HG03039 (cell line): ENCODE measurements around the gene R3HDML.

Experiments
- ATAC-seq: cut with Tn5 transposase; IDR thresholded peaks from one replicate; pipeline ENCODE4 v1.9.1; 2021; ENCODE audit warnings: mild to moderate bottlenecking, moderate library complexity; ENCODE audit not compliant: unreplicated experiment

R3HDML gene

DNA sequence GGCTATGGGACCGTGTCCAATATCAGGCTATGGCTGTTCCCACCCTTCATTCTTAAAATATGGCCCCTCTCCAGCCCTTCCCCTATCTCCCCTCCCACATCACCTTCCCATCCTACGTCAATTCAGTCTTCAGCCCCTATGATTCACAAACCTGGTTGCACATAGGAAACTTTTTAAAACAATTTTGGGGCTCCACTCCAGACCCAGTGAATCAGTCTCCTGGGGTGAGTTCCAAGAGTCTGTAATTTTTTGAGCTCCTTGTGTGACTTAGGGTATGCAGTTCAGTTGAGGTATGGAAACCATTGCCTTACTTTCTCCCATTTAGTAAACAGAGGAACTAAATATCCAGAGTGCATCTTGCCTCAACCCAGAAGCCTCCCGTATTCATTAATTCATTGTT lies 24.2 kb downstream of the R3HDML start:
- ATAC-seq: no peak

DNA sequence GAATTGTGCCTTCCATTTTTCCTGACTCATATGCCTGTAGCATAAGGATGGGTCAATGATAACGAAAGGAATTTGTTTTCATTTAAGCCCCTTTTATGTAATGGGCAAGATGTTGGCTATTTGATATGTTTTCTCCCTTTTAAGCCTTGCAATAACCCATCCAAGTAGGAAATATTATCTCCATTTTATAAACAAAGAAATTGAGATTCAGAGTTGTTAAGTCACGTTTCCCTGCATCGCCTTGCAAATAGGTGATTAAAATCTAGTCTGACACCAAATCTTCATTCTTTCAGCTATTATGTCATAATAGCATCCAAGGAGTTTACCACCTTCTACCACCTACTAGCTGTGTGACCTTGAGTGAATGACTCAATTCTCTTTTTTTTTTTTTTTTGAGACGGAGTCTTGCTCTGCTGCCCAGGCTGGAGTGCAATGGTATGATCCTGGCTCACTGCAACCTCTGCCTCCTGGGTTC lies 25.7 kb downstream of the R3HDML start:
- no peak for ATAC-seq

DNA sequence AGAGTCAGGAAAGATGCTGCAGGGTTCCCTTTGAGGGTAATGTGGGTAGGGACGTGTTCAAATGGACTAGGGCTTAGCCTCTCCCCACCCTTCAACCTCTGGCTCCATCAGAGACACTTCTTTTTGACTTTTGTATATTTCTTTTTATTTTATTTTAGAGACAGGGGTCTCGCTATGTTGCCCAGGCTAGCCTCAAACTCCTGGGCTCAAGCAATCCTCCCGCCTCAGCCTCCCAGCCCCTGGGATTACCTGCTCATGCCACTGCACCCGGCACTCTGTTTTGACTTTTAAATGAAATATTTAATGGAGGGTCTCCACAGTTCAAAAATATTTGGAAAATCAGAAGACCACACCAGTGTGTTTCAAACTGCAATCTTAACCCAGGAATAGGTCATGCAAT lies 27.2 kb downstream of the R3HDML start:
- no peak for ATAC-seq

DNA sequence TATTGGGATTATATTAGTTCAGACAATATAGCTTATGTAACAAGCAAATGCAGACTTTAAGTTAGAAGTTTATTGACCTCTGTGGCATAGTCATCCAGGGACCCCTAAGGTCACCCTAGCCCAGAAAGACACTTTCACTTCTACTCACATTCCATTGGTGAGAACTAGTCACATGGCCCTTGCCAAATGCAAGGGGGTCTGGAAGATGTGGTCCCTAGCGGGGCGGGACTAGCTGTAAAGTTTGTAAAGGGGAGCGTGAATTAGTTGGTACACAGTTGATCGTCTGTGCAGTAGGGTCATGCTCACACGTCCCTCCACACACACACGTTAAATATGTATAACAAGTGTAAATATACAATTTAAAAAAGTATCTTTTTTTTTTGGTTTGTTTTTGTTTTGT lies 27.9 kb downstream of the R3HDML start:
- ATAC-seq: no peak

DNA sequence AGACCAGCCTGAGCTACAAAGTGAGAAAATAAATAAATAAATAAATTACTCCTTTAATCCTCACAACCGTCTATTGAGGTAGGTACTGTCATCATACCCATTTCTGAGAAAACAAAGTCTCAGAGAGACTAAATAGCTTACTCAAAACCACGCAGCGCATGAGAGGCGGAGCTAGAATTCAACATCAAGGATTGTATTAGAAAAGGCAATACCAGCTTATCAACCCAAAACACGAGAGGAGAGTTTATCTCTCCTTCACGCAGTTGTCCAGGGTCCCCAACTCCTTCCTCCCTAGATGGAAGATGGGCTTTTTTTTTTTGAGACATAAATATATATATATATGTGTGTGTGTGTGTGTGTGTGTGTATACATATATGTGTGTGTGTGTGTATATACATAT lies 30.9 kb downstream of the R3HDML start:
- ATAC-seq: no peak

DNA sequence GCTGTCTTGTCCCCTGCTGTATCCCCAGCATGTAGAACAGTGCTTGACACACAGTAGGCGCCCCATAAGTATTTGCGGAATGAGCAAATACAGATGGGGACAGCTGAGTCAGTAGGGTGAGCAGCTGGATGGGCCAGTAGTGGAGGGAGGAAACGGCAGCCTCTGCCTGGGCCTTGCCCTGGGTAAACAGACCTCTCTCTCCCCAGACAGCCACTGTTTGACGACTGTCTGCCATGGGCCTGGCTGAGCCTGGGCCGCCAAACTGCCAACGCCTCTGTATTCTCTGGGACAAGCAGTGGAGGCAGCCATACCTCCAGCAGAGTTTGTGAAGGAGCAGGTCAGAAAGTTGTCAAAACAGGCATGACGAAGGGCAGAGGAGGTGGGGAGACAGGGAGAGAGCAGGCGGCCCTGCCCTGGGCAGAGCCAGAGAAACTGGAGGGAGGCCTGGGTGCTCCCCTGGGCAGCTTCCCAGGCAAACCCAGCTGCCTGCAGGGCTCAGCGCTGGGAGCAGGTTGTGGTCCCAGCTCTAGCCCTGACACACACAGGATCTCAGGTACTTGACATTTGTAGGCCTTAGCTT lies 33.9 kb downstream of the R3HDML start:
- no peak for ATAC-seq

DNA sequence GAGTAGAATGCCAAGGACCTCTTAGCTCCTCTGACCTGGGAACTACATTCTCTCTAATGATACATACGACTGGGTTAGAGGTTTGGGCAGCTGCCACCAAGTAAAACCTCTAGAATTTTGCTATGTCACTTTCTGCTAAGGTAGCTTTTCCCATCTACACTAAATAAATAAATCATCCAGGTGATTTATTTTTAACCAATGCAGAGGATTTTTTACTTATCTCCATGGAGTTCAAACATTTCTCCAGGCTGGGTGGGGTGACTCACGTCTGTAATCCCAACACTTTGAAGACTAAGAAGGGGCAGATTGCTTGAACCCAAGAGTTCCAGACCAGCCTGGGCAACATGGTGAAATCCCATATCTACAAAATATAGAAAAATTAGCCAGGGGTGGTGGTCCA lies 45.8 kb downstream of the R3HDML start:
- no peak for ATAC-seq

DNA sequence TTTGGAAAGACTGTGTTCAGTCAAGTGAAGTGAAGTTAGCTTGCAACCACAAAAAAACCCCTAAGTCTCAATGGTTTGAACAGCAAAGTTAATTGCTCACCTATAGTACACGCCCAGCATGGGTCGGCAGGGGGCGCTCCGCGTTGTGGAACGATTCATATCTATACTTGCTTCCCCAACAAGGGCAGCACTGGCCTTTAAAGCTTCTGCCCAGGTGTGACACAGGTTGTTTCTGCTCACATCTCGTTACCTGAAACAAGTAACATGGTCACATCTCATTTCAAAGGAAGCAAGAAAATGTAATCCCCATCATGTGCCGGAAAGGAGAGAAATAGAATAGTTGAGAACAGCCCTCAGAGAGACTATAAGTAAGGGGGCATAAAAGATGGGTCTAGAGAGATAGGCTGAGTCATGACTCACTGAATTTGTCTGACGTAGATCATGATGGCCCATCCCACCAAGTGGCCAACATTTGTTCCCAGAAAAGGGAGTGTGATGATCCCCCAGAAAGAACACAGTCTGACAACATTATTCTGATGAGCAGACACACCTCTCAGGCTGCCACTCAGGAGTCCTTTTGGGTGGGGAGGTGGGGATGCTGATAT lies 47.7 kb downstream of the R3HDML start:
- ATAC-seq: no peak

DNA sequence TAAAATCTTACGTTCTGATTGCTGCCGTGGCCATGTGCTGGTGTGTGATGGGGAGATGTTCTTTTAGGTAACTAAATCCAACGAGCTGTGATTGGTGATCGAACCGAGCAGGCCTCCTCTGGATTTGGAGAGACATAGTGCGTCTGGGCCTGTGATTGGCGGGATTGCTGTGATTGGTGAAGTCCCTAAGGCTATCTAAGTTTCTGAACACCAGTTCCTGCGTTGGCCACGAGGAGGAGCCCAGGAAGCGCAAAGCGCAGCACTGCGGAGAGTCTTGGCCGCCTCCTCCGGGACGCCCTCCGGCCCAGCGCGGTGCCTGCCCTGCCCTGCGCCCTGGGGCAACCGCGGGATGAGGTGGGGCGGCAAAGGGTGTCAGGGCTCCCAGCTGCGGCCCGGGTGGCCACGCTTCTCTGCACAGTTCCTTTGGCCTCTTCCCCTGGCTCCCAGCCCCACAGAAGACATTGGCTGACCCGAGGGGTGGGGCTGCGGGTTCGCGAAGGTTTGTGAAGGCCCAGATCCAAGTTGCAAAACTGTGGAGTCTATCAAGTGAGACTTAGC lies 51.7 kb downstream of the R3HDML start:
- no peak for ATAC-seq

DNA sequence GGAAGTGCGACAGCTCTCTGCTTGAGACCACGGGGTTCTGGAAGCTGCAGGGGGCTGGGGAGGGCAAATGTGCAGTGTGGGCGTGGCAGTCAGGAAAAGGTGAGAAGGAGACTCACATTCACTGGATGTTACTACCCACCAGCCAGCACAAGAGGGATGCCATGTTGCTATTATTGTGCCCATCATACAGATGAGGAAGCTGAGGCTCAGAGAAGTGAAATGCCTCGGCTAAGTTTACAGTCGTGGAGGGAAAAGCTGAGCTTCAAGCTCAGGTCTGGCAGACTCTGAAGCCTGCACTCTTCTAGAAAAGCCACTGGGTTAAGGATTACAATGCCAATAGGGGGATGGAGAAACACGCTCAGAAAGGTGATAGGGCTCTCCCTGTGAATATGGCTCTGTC lies 53.0 kb downstream of the R3HDML start:
- ATAC-seq: no peak

DNA sequence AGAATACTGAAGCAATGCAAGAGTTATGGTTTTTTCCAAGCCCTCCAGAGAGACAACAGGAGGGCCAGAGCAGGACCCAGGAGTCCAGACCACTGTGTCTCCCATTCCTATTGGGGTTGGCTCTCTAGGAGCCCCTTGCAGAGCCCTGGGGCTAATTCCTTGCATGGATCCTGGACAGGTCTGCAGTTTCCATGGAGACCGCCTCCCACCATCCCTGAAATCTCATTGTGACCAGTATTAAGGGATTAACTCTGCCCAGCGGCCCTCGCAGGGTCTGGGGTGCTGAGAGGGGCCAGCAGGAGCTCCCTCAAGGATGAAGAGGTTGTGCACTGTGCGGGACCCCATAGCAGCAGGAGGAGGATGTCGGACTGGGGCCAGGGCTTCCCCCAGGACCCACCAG lies 53.4 kb downstream of the R3HDML start:
- ATAC-seq: no peak

DNA sequence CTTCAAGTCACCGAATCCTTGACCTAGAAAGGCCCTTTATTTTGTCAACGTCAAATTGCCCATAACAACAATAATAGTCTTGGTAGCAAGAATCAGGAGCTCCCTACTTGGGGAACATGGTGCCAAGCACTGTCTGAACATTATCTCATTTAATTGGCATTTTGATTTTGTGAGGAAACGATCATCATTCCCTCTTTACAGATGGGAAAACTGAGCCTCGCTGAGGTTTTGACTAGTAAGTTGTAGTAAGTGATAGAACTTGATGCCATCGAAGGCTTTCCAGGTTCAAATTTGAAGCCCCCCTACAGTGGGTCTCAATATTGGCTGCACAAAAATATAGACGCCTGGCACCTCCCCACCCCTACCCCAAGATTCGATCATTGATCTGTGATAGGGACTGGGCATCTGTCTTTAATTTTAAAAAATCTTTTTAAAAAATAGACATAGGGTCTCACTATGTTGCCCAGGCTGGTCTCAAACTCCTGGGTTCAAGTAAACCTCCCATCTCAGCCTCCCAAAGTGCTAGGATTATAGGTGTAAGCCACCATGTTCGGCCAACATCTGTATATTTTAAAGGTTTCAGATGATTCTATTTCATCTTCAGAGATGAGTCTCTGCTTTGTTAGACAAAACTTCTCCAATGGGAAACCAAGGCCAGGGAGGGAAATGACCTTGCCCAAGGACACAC lies 55.4 kb downstream of the R3HDML start:
- no peak for ATAC-seq

DNA sequence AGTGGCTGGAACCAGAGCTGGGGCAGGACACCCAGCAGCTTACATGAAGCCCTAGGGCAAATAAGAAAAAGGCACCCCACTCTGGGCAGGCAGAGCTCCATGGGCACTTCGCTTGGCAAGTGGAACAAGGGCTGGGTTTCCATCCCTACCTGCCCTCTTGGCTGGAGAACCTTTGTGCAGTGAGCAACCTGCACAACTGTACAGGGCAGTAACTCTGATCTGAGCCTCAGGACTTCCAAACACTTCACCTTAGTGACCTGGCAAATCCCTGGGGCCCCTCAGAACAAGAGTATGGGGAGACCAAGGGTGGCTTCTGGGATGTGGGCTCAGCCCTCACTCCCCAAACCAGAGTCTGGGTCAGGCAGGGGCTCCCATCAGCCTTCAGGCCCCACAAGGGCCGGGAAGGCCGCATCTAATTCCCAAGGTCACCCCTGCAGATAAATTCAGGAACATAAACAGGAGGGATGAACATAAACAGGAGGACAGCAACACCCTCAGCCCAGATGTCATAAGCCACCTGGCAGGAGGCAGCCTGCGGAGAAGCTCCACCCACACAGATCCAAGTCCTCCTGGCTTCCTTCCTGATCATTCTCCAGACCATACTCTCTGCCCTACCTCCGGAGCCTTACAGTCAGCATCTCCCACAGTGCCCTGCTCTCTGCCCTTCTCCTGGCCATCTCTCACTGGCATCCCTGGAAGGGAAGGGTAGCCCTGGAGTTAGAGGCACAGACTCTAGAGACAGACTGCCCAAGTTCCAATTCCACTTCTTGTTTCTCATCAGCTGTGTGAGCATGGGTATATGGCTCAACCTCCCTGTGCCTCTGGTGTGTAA lies 56.1 kb downstream of the R3HDML start:
- no peak for ATAC-seq

DNA sequence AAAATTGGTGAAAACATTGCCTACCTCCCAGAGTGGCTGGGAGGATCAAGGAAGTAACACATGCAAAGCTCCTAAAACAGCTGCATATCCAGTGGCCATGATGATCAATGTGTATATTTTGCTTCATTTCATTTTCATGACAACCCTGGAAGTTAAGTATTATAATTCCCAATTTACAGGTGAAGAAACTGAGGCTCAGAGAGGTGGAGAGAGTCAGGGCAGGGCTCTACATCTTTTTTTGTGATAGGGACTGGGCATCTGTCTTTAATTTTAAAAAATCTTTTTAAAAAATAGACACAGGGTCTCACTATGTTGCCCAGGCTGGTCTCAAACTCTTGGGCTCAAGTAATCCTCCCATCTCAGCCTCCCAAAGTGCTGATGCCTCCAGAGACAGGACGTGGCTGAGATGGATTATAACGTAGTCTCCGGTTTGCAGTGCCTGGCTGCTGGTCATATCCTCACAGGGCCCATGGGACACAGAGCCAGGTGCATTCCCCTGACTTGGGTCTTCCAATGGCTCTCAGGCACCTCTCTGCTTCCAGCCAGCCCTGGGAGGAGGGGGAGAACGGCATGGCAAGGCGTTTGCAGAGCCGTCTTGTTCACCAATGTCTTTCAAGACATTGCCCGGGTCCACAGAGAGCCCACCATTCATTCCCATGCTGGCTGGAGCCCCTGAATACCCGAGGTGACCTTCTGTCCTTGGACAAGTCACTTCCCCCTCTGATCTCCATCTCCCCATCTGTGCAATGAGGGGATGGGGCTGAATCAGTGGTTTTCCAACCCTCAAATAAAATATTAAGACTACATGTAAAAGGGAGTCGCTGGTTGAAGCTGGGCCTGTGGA lies 57.0 kb downstream of the R3HDML start:
- no peak for ATAC-seq

DNA sequence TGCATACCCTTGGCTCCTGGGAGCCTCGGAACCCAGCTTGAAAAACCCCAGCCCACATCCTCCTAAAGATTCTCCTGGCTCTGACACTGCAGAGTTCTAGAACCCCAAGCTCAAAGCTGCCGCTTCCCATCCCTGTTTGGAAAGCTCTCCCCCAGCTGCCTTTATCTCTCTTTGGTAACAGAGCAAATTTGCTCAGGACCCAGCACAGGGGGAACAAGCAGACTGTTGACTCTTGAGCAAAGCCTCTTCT lies 57.5 kb downstream of the R3HDML start:
- ATAC-seq: no peak

DNA sequence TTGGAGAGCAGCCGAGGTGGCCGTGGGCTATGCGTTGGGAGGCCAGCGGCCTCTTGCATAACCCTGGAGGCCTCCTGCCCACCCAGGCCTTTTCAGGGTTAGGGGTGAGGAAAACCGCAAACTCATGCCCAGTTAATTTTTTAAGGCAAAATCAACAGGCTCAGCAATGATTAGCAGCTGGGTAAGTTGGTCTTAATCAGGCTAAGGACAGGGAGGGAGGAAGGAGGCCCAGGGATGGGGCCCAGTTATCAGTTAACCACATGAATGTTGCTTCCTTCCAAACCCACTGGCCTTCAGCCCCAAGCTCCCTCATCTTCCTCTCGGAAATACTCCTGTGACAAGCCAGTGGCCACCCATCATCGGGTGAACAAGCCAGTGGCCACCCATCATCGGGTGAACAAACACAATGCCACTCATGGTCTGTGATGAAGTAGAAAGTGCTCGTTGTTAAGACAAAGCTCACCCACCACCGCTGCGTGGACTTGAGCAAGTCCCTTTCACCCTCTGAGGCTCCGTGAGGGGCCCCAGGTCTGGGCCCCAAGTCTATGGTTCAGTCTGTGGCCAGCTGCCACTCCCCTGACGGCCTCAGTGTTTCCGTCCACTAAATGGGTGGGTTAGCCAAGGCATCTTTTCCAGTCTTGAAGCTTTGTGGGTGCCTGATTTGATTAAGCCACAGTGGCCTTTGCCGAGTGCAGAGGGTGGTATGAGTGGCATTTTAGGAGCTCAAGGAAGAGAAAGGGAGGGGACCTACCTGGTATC lies 58.0 kb downstream of the R3HDML start:
- ATAC-seq: no peak

DNA sequence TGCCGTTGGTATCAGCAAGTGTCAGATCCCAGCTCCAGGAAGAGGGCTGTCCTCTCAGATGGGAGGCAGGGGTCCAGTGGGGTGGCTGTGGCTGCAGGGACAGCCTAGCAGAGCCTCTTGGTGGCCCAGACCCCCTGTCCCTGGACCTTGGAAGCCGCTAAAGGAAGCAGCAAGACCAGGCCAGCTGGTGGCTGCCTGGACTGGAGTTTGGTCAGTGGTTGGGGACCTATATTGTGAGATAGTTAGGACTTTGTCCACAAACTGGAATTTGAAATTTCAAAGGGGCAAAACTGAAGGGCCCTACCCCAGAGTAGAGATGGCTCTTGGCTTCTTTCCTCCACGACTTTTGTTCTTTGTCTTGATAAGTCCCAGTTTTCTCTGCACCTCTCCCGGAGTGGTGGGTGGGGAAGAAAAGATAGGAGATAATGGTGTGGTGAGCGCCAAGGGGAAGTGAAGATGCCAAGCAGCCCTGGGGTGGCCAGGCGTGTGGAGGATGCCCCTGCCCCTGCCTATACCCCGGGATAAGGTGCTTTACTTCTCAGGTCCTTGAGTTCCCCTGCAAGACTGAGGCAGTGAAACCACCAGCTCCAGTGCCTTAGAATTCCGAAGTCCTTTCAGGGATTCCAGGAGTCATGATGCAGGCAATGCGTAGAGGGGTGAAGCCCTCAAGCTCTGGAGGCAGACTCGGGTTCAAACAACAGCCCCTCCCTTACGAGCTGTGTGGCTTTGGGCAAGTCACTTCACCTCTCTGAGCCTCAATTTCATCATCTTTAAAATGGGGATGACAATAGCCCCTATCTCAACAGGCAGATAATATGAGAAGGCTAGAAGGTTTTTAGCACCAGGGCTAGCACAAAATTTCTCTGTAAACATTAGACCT lies 58.9 kb downstream of the R3HDML start:
- no peak for ATAC-seq

DNA sequence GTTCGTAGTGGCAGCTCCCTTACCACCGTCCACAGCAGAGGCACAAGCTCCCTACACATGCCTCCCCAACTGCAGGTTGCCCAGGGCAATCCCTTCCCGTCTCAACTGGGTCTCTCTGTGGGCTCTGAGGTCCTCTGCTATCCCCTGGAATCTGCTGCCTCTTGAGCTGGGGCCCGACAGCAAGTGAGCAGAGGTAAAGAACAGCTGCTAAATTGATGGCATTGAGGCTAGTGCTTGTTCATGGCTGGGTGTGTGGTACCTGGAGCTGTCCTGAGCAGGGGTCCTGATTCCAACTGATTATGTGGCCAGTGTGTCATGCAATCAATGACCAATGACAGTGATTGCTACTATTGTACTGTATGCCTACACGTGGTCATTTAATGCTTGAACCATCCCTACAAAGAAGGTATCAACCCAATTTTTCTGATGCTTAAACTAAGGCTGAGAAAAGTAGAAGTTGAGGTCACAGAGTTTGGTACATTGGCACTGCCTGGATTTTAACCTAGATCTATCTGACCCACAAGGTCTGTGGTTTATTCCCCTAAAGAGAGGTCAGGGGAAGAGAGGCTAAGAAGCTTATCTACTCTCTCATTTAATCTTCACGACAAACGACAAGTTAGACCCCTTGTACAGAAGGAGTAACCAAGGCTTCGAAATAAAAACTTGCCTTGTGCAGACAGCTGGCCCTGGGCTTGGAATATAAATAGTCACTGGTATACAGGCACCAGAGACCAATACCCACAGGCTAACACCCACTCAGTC lies 59.7 kb downstream of the R3HDML start:
- no peak for ATAC-seq
